MCF 10A (cell line): ENCODE results near the gene PPP1R17. TPM values are rescaled to one million over a fixed set of nuclear protein-coding genes. Genes with fewer than 3 reads are reported as not detected.

Experiments
- BruUV-seq: library from RNA; stranded (reverse); fragments of 400-500 nt; replicated peaks from 2 replicates; lab custom pipeline; 2021; lab: Mats Ljungman, UMichigan
- CTCF ChIA-PET: fragments of 300-600 bp; sonication (Branson Sonifier 250); formaldehyde crosslinking; extraction: SDS; loops from one replicate; lab custom pipeline; 2021; ENCODE audit warnings: antibody characterized with exemption, inconsistent platforms; lab: Yijun Ruan, JAX
- POLR2A ChIA-PET: fragments of 300-600, 350-650 bp; sonication (Branson Sonifier 250); formaldehyde crosslinking; extraction: SDS; loops from one replicate; lab custom pipeline; 2020; ENCODE audit warnings: antibody characterized with exemption, inconsistent platforms; lab: Yijun Ruan, JAX
- DNase-seq: peaks from one replicate; pipeline ENCODE4 v3.0.0-alpha.2; 2018; ENCODE audit not compliant: unreplicated experiment
- H3K27ac Mint-ChIP-seq: one replicate; pipeline ENCODE4 v1.8.0; 2022; ENCODE audit warnings: mild to moderate bottlenecking, low read depth, mixed read lengths; ENCODE audit not compliant: unreplicated experiment
- H3K27me3 Mint-ChIP-seq: one replicate; pipeline ENCODE4 v1.8.0; 2022; ENCODE audit warnings: mixed read lengths; ENCODE audit not compliant: insufficient read depth, unreplicated experiment
- H3K36me3 Mint-ChIP-seq: one replicate; pipeline ENCODE4 v1.8.0; 2022; ENCODE audit warnings: mild to moderate bottlenecking, moderate library complexity, mixed read lengths; ENCODE audit not compliant: insufficient read depth, unreplicated experiment
- H3K4me1 Mint-ChIP-seq: one replicate; pipeline ENCODE4 v1.8.0; 2022; ENCODE audit warnings: mixed read lengths; ENCODE audit not compliant: insufficient read depth, unreplicated experiment
- H3K4me3 Mint-ChIP-seq: one replicate; pipeline ENCODE4 v1.8.0; 2022; ENCODE audit warnings: mild to moderate bottlenecking, moderate library complexity, mixed read lengths; ENCODE audit not compliant: unreplicated experiment
- H3K9me3 Mint-ChIP-seq: one replicate; pipeline ENCODE4 v1.8.0; 2022; ENCODE audit warnings: mixed read lengths; ENCODE audit not compliant: unreplicated experiment
- CTCF ChIP-seq: fragments of 200-600 bp; IDR thresholded peaks from one replicate; pipeline ENCODE4 v1.8.0; 2022; ENCODE audit warnings: antibody characterized with exemption, mild to moderate bottlenecking; ENCODE audit not compliant: unreplicated experiment
- intact Hi-C: fragments of 100-400 bp; cut with micrococcal nuclease; formaldehyde crosslinking; loops from 2 replicates; pipeline ENCODE4 v1.14.1; 2022
- total RNA-seq: library from RNA; stranded (reverse); gene quantifications from 2 replicates; pipeline ENCODE4 v1.2.3, GENCODE V29; 2022

PPP1R17 gene
- total RNA-seq, 1 experiment from 2014 or later: not detected

DNA sequence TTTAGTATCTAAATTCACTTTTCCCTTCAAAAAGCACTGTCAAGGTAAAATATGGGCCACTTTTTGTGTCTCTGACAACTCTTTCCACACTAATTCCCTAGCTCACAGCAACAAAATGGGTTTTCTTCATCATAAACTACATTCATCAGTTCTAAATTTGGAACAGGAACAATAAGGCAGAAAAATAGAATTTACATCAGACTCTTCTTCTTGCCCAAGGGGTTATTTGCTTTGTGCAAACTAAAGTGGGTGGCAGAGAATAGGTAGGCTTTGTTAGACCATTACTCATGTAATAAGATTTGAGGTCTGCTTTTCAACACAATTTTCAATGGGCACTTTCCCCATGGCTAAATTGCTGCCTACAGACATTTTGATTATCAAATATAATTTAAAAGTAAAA, 17.6 kb upstream of the PPP1R17 start:
- Mint-ChIP-seq H3K36me3 (no peaks in the 10 kb centered on the region), H3K27me3 (peaks cover 69% of the 10 kb centered on the region), H3K27ac (no peak overlapping the region), H3K4me1 (no peaks in the 10 kb centered on the region), H3K9me3 (no peaks in the 10 kb centered on the region), H3K4me3 (no peak overlapping the region)
- no TSS peak for BruUV-seq
- no peak for TF ChIP-seq CTCF
- intact Hi-C loops: no loop called here
- POLR2A ChIA-PET: no interaction called here
- CTCF ChIA-PET: no interaction called here
- no peak for DNase-seq

DNA sequence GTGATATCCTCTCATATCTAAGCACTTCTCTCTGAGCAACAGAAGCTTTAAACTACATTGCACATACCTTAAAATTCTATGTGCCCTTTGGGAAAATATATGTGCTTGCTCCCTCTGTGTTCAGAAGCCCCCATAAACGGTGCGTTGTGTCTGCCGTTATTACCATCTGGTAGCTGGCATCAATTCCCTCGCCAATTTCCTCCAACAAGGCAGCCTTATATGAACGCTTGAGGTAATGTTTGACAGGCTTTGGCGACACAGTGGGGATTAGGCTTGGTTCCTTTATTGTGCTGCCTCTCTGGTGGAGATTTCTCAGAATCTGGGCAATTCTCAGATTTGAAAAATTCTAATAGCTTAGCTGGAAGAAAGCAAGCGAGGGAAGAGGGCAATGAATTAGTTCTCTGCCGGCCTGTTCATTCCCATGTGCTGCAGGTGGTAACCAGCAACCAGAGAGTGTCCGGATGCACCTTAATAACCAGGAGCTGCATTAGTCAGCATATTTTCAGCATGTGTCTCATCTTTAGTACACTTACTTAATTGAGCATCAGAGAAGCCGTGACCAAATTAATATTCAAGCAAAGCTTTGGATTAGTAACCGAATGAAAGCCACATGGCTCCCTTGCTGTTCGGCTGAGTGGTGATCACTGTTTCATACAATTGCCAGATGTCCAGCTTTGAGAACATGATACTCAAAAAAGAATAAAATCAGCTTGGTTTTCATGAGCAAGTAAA, 7.3 kb upstream of the PPP1R17 start:
- no peaks in the 10 kb centered on the region for H3K9me3 Mint-ChIP-seq
- H3K4me3 Mint-ChIP-seq: no peak overlapping the region
- no peaks in the 10 kb centered on the region for H3K36me3 Mint-ChIP-seq
- no peak for TF ChIP-seq CTCF
- H3K4me1 Mint-ChIP-seq: no peaks in the 10 kb centered on the region
- CTCF ChIA-PET: no interaction called here
- intact Hi-C loops: no loop called here
- no TSS peak for BruUV-seq
- DNase-seq: no peak
- H3K27me3 Mint-ChIP-seq: no peaks in the 10 kb centered on the region
- no peak overlapping the region for H3K27ac Mint-ChIP-seq
- POLR2A ChIA-PET: interaction anchor here (0.6 kb wide), 1 partner anchor 546 kb away, joined by 3 read pairs; no protein-coding TSS in a partner anchor

DNA sequence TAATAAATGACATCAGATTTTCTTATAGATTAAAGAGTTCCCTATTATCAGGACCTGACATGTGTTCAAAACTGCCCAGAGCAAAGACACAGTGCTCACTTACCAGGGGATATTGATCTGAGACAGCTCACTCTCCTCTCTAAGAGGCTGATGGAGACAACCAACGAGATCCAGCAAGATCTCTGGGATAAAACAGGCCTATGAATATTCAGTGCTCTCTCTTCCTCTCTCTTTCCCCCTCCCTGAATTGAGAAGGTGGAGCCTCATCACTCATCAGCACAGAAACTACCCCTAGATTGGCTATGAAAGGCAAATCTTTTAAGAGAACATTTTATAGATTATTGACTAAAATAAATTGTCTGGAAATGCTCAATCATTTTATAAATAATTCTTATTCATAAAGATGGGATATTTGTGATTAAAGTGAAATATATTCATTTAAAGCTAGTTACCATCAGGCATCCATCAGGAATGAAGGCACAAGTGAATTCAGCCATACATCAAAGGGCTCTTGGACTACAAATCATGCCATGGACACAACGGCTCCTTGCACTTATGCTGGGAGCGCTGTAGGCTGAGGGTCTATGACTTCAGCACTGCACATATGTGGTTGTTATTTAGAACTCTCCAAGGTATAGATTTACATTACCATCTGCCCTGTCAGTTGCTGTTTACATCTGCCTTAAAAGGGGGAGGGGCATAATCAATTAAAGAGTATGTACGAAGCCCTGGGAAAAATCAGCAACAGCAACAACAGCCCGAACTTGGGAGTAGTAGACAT, 3.4 kb upstream of the PPP1R17 start:
- BruUV-seq: no TSS peak
- H3K27me3 Mint-ChIP-seq: no peaks in the 10 kb centered on the region
- no peak overlapping the region for H3K4me3 Mint-ChIP-seq
- TF ChIP-seq CTCF: no peak
- CTCF ChIA-PET: no interaction called here
- intact Hi-C loops: no loop called here
- POLR2A ChIA-PET: no interaction called here
- no peak for DNase-seq
- H3K27ac Mint-ChIP-seq: no peak overlapping the region
- H3K9me3 Mint-ChIP-seq: no peaks in the 10 kb centered on the region
- no peaks in the 10 kb centered on the region for H3K36me3 Mint-ChIP-seq
- H3K4me1 Mint-ChIP-seq: no peaks in the 10 kb centered on the region

- Mint-ChIP-seq H3K4me1 (no peaks in the 10 kb centered on the region), H3K4me3 (no peak overlapping the region), H3K27ac (no peak overlapping the region), H3K9me3 (no peaks in the 10 kb centered on the region), H3K36me3 (no peaks in the 10 kb centered on the region), H3K27me3 (no peaks in the 10 kb centered on the region)
- DNase-seq: no peak
- no TSS peak for BruUV-seq
- ChIA-PET POLR2A (no interaction called here), CTCF (interaction anchor here (0.6 to 1.1 kb wide), 2 partner anchors 24 to 520 kb away, joined by 3 to 4 read pairs; no protein-coding TSS in a partner anchor)
- TF ChIP-seq CTCF: no peak
- intact Hi-C loops: no loop called here
Observed at GRCh38 chr7:31688372-31688771, 1.4 kb downstream of the PPP1R17 start.
